ENCODE data around the gene PPM1F.

Gene PPM1F

DNA sequence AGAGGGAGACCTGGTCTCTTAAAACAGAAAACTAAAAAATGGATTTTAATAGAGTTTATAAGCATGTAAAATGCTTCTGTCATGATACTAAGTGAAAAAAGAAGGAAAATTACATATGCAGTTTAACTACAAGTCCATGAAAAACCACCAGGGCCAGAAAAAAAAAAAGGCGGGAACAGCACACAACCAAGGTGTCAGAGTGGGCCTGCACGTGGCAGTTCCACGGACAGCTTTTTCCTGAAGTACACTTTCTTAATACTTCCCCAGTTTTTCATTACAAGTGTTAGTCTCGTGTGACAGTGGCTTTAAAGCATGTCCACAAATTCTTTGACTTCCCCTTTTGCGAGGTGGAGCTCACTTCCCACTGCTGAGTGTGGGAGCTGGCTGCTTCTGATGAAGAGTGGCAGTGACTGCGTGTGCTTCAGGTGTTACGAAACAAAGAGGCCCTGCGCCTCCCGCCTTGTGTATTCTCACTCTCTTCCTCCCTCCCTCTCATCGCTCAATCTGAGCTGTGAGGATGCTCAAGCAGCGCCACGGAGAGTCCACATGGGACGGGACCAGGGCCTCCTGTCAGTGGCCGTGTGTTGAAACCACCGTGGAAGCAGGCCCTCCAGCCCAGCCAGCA lies 16.4 kb downstream of the PPM1F start:
- POLR2A ChIA-PET = no interaction called here
- CTCF ChIA-PET = interaction anchor here (0.7 kb wide), 1 partner anchor 1768 kb away, joined by 3 read pairs; no protein-coding TSS in a partner anchor
- no peak for TF ChIP-seq TARDBP (IDR thresholded peaks at IDR 0.05)
- TF ChIP-seq L3MBTL2 (conservative IDR thresholded peaks at IDR 0.05) = peak; percentile 23; the same call in 1 of the 2 replicates
- DNase-seq (ENCODE audit: extremely low spot score) = no peak

GRCh38 chr22:21933910-21934309 lies 18.7 kb downstream of the PPM1F start:
- ChIA-PET CTCF (no interaction called here), POLR2A (no interaction called here)
- TF ChIP-seq ZNF384 (IDR thresholded peaks at IDR 0.05) (no peak), L3MBTL2 (conservative IDR thresholded peaks at IDR 0.05) (no peak), FOXA1 (IDR thresholded peaks at IDR 0.05) (no peak), FOXK2 (IDR thresholded peaks at IDR 0.05) (no peak), HDGF (IDR thresholded peaks at IDR 0.05; ENCODE audit: borderline replicate concordance) (no peak), LEF1 (IDR thresholded peaks at IDR 0.05; ENCODE audit: borderline replicate concordance) (no peak), BHLHE40 (IDR thresholded peaks at IDR 0.05; ENCODE audit: borderline replicate concordance) (no peak), CTBP1 (IDR thresholded peaks at IDR 0.05; ENCODE audit: borderline replicate concordance) (no peak), ELF4 (IDR thresholded peaks at IDR 0.05) (no peak), NFRKB (IDR thresholded peaks at IDR 0.05) (no peak), FOXM1 (IDR thresholded peaks at IDR 0.05; ENCODE audit: borderline replicate concordance) (no peak), ARNT (IDR thresholded peaks at IDR 0.05) (no peak)
- TF ChIP-seq, protein P1, sequence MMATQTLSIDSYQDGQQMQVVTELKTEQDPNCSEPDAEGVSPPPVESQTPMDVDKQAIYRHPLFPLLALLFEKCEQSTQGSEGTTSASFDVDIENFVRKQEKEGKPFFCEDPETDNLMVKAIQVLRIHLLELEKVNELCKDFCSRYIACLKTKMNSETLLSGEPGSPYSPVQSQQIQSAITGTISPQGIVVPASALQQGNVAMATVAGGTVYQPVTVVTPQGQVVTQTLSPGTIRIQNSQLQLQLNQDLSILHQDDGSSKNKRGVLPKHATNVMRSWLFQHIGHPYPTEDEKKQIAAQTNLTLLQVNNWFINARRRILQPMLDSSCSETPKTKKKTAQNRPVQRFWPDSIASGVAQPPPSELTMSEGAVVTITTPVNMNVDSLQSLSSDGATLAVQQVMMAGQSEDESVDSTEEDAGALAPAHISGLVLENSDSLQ (IDR thresholded peaks at IDR 0.05) = no peak
- DNase-seq (ENCODE audit: extremely low spot score) = no peak

GRCh38 chr22:21933413-21933812 lies 19.2 kb downstream of the PPM1F start:
- ChIA-PET POLR2A (no interaction called here), CTCF (no interaction called here)
- TF ChIP-seq HDGF (IDR thresholded peaks at IDR 0.05; ENCODE audit: borderline replicate concordance) = no peak
- TF ChIP-seq FOXA1 (IDR thresholded peaks at IDR 0.05) = no peak
- TF ChIP-seq FOXK2 (IDR thresholded peaks at IDR 0.05) = no peak
- no peak for DNase-seq (ENCODE audit: extremely low spot score)

GRCh38 chr22:21932347-21932746 lies 20.3 kb downstream of the PPM1F start:
- no peak for DNase-seq (ENCODE audit: extremely low spot score)
- ChIA-PET POLR2A (no interaction called here), CTCF (no interaction called here)
- no peak for TF ChIP-seq TARDBP (IDR thresholded peaks at IDR 0.05)
- no peak for TF ChIP-seq ELF4 (IDR thresholded peaks at IDR 0.05)
- TF ChIP-seq HDGF (IDR thresholded peaks at IDR 0.05; ENCODE audit: borderline replicate concordance) = no peak
- no peak for TF ChIP-seq FOXA1 (IDR thresholded peaks at IDR 0.05)
- no peak for TF ChIP-seq ZNF384 (IDR thresholded peaks at IDR 0.05)
- TF ChIP-seq FOXM1 (IDR thresholded peaks at IDR 0.05; ENCODE audit: borderline replicate concordance) = no peak
- TF ChIP-seq LEF1 (IDR thresholded peaks at IDR 0.05; ENCODE audit: borderline replicate concordance) = no peak
- no peak for TF ChIP-seq SP1 (IDR thresholded peaks at IDR 0.05)
- TF ChIP-seq FOXK2 (IDR thresholded peaks at IDR 0.05) = no peak
- TF ChIP-seq L3MBTL2 (conservative IDR thresholded peaks at IDR 0.05) = no peak
- TF ChIP-seq ARNT (IDR thresholded peaks at IDR 0.05) = no peak
- TF ChIP-seq, protein P1 (IDR thresholded peaks at IDR 0.05) = no peak
- TF ChIP-seq BHLHE40 (IDR thresholded peaks at IDR 0.05; ENCODE audit: borderline replicate concordance) = no peak
- TF ChIP-seq CTBP1 (IDR thresholded peaks at IDR 0.05; ENCODE audit: borderline replicate concordance) = no peak
- no peak for TF ChIP-seq NFRKB (IDR thresholded peaks at IDR 0.05)
- no peak for TF ChIP-seq SUZ12 (IDR thresholded peaks at IDR 0.05)

DNA sequence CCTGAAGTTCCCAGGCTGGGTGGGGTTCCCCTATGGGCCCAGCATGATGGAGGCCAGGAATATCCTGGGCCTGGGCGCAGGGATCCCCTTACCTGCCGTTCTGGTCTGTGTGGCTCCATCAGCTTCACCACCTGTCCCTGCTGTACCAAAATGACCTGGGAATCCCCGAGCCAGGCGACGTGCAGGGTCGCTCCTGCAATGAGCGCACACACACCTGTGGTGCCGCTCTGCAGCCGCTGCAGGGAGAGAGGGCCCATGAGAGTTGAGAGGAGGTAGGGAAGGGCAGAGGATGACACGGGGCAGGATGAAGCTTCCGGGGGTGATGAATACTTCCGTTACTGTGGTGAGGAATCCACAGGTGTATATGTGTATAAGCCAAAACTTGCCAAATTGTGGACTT lies 21.6 kb downstream of the PPM1F start:
- TF ChIP-seq LEF1 (IDR thresholded peaks at IDR 0.05; ENCODE audit: borderline replicate concordance) (no peak), L3MBTL2 (conservative IDR thresholded peaks at IDR 0.05) (no peak), FOXK2 (IDR thresholded peaks at IDR 0.05) (no peak), SP1 (IDR thresholded peaks at IDR 0.05) (no peak), SUZ12 (IDR thresholded peaks at IDR 0.05) (no peak), HDGF (IDR thresholded peaks at IDR 0.05; ENCODE audit: borderline replicate concordance) (no peak), FOXM1 (IDR thresholded peaks at IDR 0.05; ENCODE audit: borderline replicate concordance) (no peak), ELF4 (IDR thresholded peaks at IDR 0.05) (no peak), CTBP1 (IDR thresholded peaks at IDR 0.05; ENCODE audit: borderline replicate concordance) (no peak), ARNT (IDR thresholded peaks at IDR 0.05) (no peak), TARDBP (IDR thresholded peaks at IDR 0.05) (no peak), FOXA1 (IDR thresholded peaks at IDR 0.05) (no peak), NFRKB (IDR thresholded peaks at IDR 0.05) (no peak)
- no peak for DNase-seq (ENCODE audit: extremely low spot score)
- ChIA-PET CTCF (interaction anchor here (0.6 to 0.9 kb wide), 2 partner anchors 18 to 205 kb away, joined by 3 to 4 read pairs; no protein-coding TSS in a partner anchor), POLR2A (no interaction called here)

GRCh38 chr22:21929253-21929652 lies 23.4 kb downstream of the PPM1F start:
- TF ChIP-seq TARDBP (IDR thresholded peaks at IDR 0.05) = no peak
- TF ChIP-seq SUZ12 (IDR thresholded peaks at IDR 0.05) = no peak
- no peak for TF ChIP-seq ELF4 (IDR thresholded peaks at IDR 0.05)
- no peak for TF ChIP-seq BHLHE40 (IDR thresholded peaks at IDR 0.05; ENCODE audit: borderline replicate concordance)
- TF ChIP-seq, protein P1 (IDR thresholded peaks at IDR 0.05) = no peak
- no peak for TF ChIP-seq FOXM1 (IDR thresholded peaks at IDR 0.05; ENCODE audit: borderline replicate concordance)
- no peak for TF ChIP-seq LEF1 (IDR thresholded peaks at IDR 0.05; ENCODE audit: borderline replicate concordance)
- no peak for TF ChIP-seq FOXK2 (IDR thresholded peaks at IDR 0.05)
- TF ChIP-seq ARNT (IDR thresholded peaks at IDR 0.05) = no peak
- no peak for TF ChIP-seq SP1 (IDR thresholded peaks at IDR 0.05)
- TF ChIP-seq CTBP1 (IDR thresholded peaks at IDR 0.05; ENCODE audit: borderline replicate concordance) = no peak
- no peak for TF ChIP-seq FOXA1 (IDR thresholded peaks at IDR 0.05)
- POLR2A ChIA-PET = no interaction called here
- CTCF ChIA-PET = no interaction called here

More at GRCh38 chr22:21929253-21929652, 23.4 kb downstream of the PPM1F start:
- no peak for DNase-seq (ENCODE audit: extremely low spot score)
